HEK293T (cell line): ENCODE data around the gene SCMH1.
"Not testable (repeated sequence)": the region's sequence is repeated elsewhere in the genome, so short reads cannot be mapped to it uniquely, and the experiment has no call there.

Experiments used
- BHLHE40 ChIP-seq: fragments of 450-650 bp; IDR thresholded peaks from 2 replicates; pipeline ENCODE4 v1.6.1; 2016; ENCODE audit warnings: mild to moderate bottlenecking, moderate library complexity, borderline replicate concordance
- ELF4 ChIP-seq: fragments of 450-650 bp; IDR thresholded peaks from 2 replicates; pipeline ENCODE4 v1.6.1; 2017; ENCODE audit warnings: antibody characterized with exemption
- HDGF ChIP-seq: fragments of 450-650 bp; IDR thresholded peaks from 2 replicates; pipeline ENCODE4 v1.6.1; 2017; ENCODE audit warnings: antibody characterized with exemption, borderline replicate concordance
- TARDBP ChIP-seq: fragments of 450-650 bp; IDR thresholded peaks from 2 replicates; pipeline ENCODE4 v1.6.1; 2016

GRCh38 chr1:41117241-41117640, 124.9 kb downstream of the SCMH1 start:
- TF ChIP-seq BHLHE40, TARDBP, ELF4, HDGF: not testable (repeated sequence)
